ENCODE measurements around the gene HSP90AA1.

GRCh38 chr14:102066041-102066451 lies 20.8 kb downstream of the HSP90AA1 start:
- no peak for TF ChIP-seq CTCF (IDR thresholded peaks at IDR 0.05; ENCODE audit: borderline replicate concordance, extremely low read depth, low read length, poor library complexity, severe bottlenecking)
- no peak for TF ChIP-seq EZH2 (IDR thresholded peaks at IDR 0.05; ENCODE audit: borderline replicate concordance, low read depth, low read length, severe bottlenecking)
